K562 (cell line): Measurements from ENCODE around the gene HSPA1L. TPM values are rescaled to one million over a fixed set of nuclear protein-coding genes. Genes with fewer than 3 reads are reported as not detected.

Experiments
- CC2D1A ChIP-seq: fragments of 450-650 bp; IDR thresholded peaks from 2 replicates; pipeline ENCODE4 v1.6.1; 2017; ENCODE audit warnings: mild to moderate bottlenecking
- CHAMP1 ChIP-seq: fragments of 450-650 bp; IDR thresholded peaks from 2 replicates; pipeline ENCODE4 v1.6.1; 2016; ENCODE audit warnings: mild to moderate bottlenecking
- E2F3 ChIP-seq: fragments of 250-450 bp; sonication (Bioruptor Pico); IDR thresholded peaks from 2 replicates; pipeline ENCODE4 v1.4.0; 2020; ENCODE audit warnings: mild to moderate bottlenecking
- E2F4 ChIP-seq: sonication (generic); formaldehyde crosslinking; IDR thresholded peaks from 2 replicates; pipeline ENCODE4 v1.8.0; 2022; ENCODE audit warnings: mild to moderate bottlenecking, low read depth, missing genetic modification reagents
- GABPB1 ChIP-seq: sonication (generic); formaldehyde crosslinking; IDR thresholded peaks from 2 replicates; pipeline ENCODE4 v1.8.0; 2022; ENCODE audit warnings: mild to moderate bottlenecking, missing genetic modification reagents
- GABPB2 ChIP-seq: fragments of 250-450 bp; sonication (Bioruptor Pico); conservative IDR thresholded peaks from 2 replicates; pipeline ENCODE4 v1.5.1; 2021; ENCODE audit warnings: mild to moderate bottlenecking
- HCFC1 ChIP-seq: IDR thresholded peaks from 2 replicates; pipeline ENCODE4 v1.6.1; 2012; ENCODE audit warnings: low read depth, low read length, improper control_type of control experiment
- HDAC1 ChIP-seq, 2 experiments: fragments of 450-650 bp; IDR thresholded peaks; 2 replicates each; pipeline ENCODE4 v1.6.1; 2016 to 2017; ENCODE audit warnings: inconsistent platforms in 1 of 2, mild to moderate bottlenecking in 1 of 2, moderate library complexity in 1 of 2
- HMGN3 ChIP-seq: IDR thresholded peaks from 2 replicates; pipeline ENCODE4 v1.6.1; 2011; ENCODE audit warnings: borderline replicate concordance, low read depth, mild to moderate bottlenecking, mixed read lengths, low read length; ENCODE audit not compliant: insufficient read length; ENCODE audit errors: extremely low read depth
- KAT8 ChIP-seq: fragments of 450-650 bp; IDR thresholded peaks from 2 replicates; pipeline ENCODE4 v1.6.1; 2016; ENCODE audit warnings: low read depth, mild to moderate bottlenecking
- MYNN ChIP-seq, 2 experiments: sonication (generic); formaldehyde crosslinking in 1 of 2; IDR thresholded peaks; 2 replicates each; pipeline versions ENCODE4 v1.5.0 to v1.6.1; 2016 to 2020; ENCODE audit warnings: antibody characterized with exemption in 1 of 2, missing genetic modification reagents in 1 of 2
- NCOA6 ChIP-seq: fragments of 450-650 bp; IDR thresholded peaks from 2 replicates; pipeline ENCODE4 v1.6.1; 2017; ENCODE audit warnings: mild to moderate bottlenecking
- PHF8 ChIP-seq: fragments of 200-600 bp; sonication (generic); IDR thresholded peaks from 2 replicates; pipeline ENCODE4 v1.6.1; 2012; ENCODE audit warnings: mixed run types, mild to moderate bottlenecking, inconsistent platforms, low read length, moderate library complexity, borderline replicate concordance
- TAF7 ChIP-seq: fragments of 450-650 bp; IDR thresholded peaks from 2 replicates; pipeline ENCODE4 v1.6.1; 2016; ENCODE audit warnings: missing genetic modification characterization, missing compliant biosample characterization
- YY1 ChIP-seq, 3 experiments: IDR thresholded peaks; 2 replicates each; pipeline ENCODE4 v1.6.1; 2011; ENCODE audit warnings: low read length in 2 of 3, mild to moderate bottlenecking in 2 of 3, moderate library complexity in 2 of 3, borderline replicate concordance in 1 of 3, control low read depth in 1 of 3, low read depth in 1 of 3; ENCODE audit not compliant: insufficient read depth in 3 of 3, insufficient replicate concordance in 2 of 3, control insufficient read depth in 1 of 3, insufficient read length in 1 of 3; ENCODE audit errors: extremely low read depth in 1 of 3
- polyA plus RNA-seq, 8 experiments: library from polyadenylated mRNA; depleted of rRNA in 4 of 8; stranded (reverse) in 5 of 8; unstranded in 3 of 8; fragments of >200 nt; fragmentation: Nextera tagmentation in 2 of 8; fragmentation: Illumina TruSeq in 1 of 8; extraction: Ambion mirVana in 2 of 8; extraction: Trizol in 1 of 8; gene quantifications; 2 replicates each; pipeline versions ENCODE4 v1.2.1 to v1.2.3, GENCODE V29; 2011 to 2014; ENCODE audit warnings: inconsistent platforms in 1 of 8, missing spikeins in 1 of 8
- total RNA-seq, 7 experiments: library from RNA; depleted of rRNA in 6 of 7; stranded (reverse); fragments of >200 nt in 6 of 7; fragmentation: Illumina TruSeq in 2 of 7; extraction: Trizol in 2 of 7; gene quantifications; 2 replicates each; pipeline versions ENCODE4 v1.2.1 to v1.2.3, GENCODE V29; 2011 to 2021; ENCODE audit warnings: low replicate concordance in 1 of 7
- TF ChIP-seq, protein P1 (sequence below): sonication (generic); formaldehyde crosslinking; IDR thresholded peaks from 2 replicates; pipeline ENCODE4 v1.8.1; 2023; ENCODE audit warnings: mild to moderate bottlenecking, missing genetic modification reagents
- TF ChIP-seq, protein P2 (sequence below): sonication (generic); formaldehyde crosslinking; IDR thresholded peaks from 2 replicates; pipeline ENCODE4 v1.8.0; 2022; ENCODE audit warnings: mild to moderate bottlenecking, missing genetic modification reagents, borderline replicate concordance
- TF ChIP-seq, protein P3 (sequence below): sonication (generic); formaldehyde crosslinking; IDR thresholded peaks from 2 replicates; pipeline ENCODE4 v1.8.1; 2023; ENCODE audit warnings: mild to moderate bottlenecking, missing genetic modification reagents, moderate library complexity

Gene HSPA1L
- total and polyA plus RNA-seq, 9 of the 15 experiments (the other 6 are each of a cell fraction or from before 2014, with no cell fraction given), result 0.14 to 2.1 (median 1.3) TPM

DNA sequence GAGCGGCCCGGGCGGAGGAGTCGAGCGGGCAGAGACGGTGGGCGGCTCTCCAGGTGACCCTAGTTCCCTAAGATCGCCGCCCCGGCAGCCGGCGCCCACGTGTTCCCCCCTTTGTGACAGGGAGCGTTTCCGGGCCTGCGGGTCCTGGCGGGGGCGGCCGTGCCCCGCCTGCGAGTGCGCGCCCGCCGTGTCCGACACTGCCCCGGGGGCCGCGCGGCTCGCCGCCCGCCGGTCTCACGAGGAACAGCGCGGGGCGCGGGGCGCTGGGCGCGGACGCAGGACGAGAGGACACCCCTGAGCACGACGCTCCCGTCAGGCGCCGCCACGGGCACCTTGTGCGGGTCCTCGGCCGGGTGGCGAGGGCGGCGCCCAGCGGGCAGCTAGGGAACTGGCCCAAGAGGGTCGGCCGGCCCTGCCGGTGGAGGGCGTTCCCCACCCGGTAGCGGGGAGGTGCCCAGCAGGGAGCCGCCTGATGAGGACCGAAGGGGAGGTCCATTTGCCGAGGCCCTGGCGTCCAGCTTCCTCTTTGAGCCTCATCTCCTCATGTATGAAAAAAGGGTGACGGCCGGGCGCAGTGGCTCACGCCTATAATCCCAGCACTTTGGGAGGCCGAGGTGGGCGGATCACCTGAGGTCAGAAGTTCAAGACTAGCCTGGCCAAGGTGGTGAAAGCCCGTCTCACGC, 19.3 kb downstream of the HSPA1L start, which contains the start of gene VARS1 (continued):
- TF ChIP-seq YY1 (IDR thresholded peaks at IDR 0.05; ENCODE audit: borderline replicate concordance in 1 of 3, control insufficient read depth in 1 of 3, extremely low read depth in 1 of 3, insufficient read depth in 3 of 3, insufficient read length in 1 of 3, insufficient replicate concordance in 2 of 3, low read depth in 1 of 3, low read length in 2 of 3) (peak in 2 of 3 experiments; percentile 70 to 82), E2F3 (peak; percentile 89), CC2D1A (peak; percentile 96), NCOA6 (peak; percentile 88; the same call in 1 of the 2 replicates), PHF8 (peak; percentile 74; the same call in 1 of the 2 replicates), HMGN3 (peak; percentile 90), MYNN (IDR thresholded peaks at IDR 0.05) (peak; percentile 92), MYNN (CRISPR knock-in tag; IDR thresholded peaks at IDR 0.05) (no peak), HCFC1 (peak; percentile 81), GABPB1 (CRISPR knock-in tag) (peak; percentile 79; the same call in 1 of the 2 replicates), TAF7 (tag) (peak; percentile 78), HDAC1 (IDR thresholded peaks at IDR 0.05) (peak; percentile 98 to 100; a peak in 3 of 4 replicates), GABPB2 (CRISPR knock-in tag) (no peak), CHAMP1 (no peak), KAT8 (no peak), E2F4 (no peak)
- TF ChIP-seq, protein P1, sequence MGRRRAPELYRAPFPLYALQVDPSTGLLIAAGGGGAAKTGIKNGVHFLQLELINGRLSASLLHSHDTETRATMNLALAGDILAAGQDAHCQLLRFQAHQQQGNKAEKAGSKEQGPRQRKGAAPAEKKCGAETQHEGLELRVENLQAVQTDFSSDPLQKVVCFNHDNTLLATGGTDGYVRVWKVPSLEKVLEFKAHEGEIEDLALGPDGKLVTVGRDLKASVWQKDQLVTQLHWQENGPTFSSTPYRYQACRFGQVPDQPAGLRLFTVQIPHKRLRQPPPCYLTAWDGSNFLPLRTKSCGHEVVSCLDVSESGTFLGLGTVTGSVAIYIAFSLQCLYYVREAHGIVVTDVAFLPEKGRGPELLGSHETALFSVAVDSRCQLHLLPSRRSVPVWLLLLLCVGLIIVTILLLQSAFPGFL, result no peak
- TF ChIP-seq, protein P2, sequence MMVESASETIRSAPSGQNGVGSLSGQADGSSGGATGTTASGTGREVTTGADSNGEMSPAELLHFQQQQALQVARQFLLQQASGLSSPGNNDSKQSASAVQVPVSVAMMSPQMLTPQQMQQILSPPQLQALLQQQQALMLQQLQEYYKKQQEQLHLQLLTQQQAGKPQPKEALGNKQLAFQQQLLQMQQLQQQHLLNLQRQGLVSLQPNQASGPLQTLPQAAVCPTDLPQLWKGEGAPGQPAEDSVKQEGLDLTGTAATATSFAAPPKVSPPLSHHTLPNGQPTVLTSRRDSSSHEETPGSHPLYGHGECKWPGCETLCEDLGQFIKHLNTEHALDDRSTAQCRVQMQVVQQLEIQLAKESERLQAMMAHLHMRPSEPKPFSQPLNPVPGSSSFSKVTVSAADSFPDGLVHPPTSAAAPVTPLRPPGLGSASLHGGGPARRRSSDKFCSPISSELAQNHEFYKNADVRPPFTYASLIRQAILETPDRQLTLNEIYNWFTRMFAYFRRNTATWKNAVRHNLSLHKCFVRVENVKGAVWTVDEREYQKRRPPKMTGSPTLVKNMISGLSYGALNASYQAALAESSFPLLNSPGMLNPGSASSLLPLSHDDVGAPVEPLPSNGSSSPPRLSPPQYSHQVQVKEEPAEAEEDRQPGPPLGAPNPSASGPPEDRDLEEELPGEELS, result no peak; the same call in 1 of the 2 replicates
- TF ChIP-seq, protein P3, sequence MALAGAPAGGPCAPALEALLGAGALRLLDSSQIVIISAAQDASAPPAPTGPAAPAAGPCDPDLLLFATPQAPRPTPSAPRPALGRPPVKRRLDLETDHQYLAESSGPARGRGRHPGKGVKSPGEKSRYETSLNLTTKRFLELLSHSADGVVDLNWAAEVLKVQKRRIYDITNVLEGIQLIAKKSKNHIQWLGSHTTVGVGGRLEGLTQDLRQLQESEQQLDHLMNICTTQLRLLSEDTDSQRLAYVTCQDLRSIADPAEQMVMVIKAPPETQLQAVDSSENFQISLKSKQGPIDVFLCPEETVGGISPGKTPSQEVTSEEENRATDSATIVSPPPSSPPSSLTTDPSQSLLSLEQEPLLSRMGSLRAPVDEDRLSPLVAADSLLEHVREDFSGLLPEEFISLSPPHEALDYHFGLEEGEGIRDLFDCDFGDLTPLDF (CRISPR knock-in tag), result peak; percentile 85
